NCI-H1092 treated with DMSO at 0.1 percent for 48 hours (cell line): ENCODE measurements around the gene C4orf54.

Experiments
- DNase-seq: peaks from one replicate; lab custom pipeline; 2025; lab: John Stamatoyannopoulos, UW

The C4orf54 gene

GRCh38 chr4:99651811-99652485 lies 5.7 kb downstream of the C4orf54 start:
- no peak for DNase-seq

GRCh38 chr4:99651016-99651769 lies 6.4 kb downstream of the C4orf54 start:
- no peak for DNase-seq

GRCh38 chr4:99649778-99650177 lies 7.8 kb downstream of the C4orf54 start:
- DNase-seq, result no peak

GRCh38 chr4:99649208-99649607 lies 8.4 kb downstream of the C4orf54 start:
- DNase-seq, result no peak

GRCh38 chr4:99648321-99648720 lies 9.3 kb downstream of the C4orf54 start:
- DNase-seq, result no peak

GRCh38 chr4:99647071-99647470 lies 10.6 kb downstream of the C4orf54 start:
- no peak for DNase-seq

- no peak for DNase-seq
These were observed 12.0 kb downstream of the C4orf54 start for GRCh38 chr4:99645638-99646037.

GRCh38 chr4:99645036-99645435 lies 12.6 kb downstream of the C4orf54 start:
- DNase-seq, result no peak

- DNase-seq, result no peak
These were observed 13.2 kb downstream of the C4orf54 start for GRCh38 chr4:99644453-99644852.

GRCh38 chr4:99642725-99643489 lies 14.7 kb downstream of the C4orf54 start:
- no peak for DNase-seq

- DNase-seq, result no peak
These were observed 17.0 kb downstream of the C4orf54 start for GRCh38 chr4:99640676-99641075.

- DNase-seq, result no peak
These were observed 20.5 kb downstream of the C4orf54 start for GRCh38 chr4:99637174-99637573.

- no peak for DNase-seq
These were observed 21.2 kb downstream of the C4orf54 start for GRCh38 chr4:99636422-99636821.

GRCh38 chr4:99635601-99636000 lies 22.0 kb downstream of the C4orf54 start:
- DNase-seq, result no peak

GRCh38 chr4:99634742-99635360 lies 22.8 kb downstream of the C4orf54 start:
- DNase-seq, result no peak

GRCh38 chr4:99633772-99634171 lies 23.9 kb downstream of the C4orf54 start:
- no peak for DNase-seq

- DNase-seq, result no peak
These were observed 26.7 kb downstream of the C4orf54 start for GRCh38 chr4:99630857-99631360.

- no peak for DNase-seq
These were observed 27.6 kb downstream of the C4orf54 start for GRCh38 chr4:99629962-99630554.

- DNase-seq, result no peak
These were observed 29.6 kb downstream of the C4orf54 start for GRCh38 chr4:99628040-99628439.

GRCh38 chr4:99625369-99625768 lies 32.3 kb downstream of the C4orf54 start:
- DNase-seq, result no peak

GRCh38 chr4:99624141-99624719 lies 33.4 kb downstream of the C4orf54 start:
- no peak for DNase-seq
